HepG2 (cell line): ENCODE results near the gene FGFR3. TPM values are rescaled to one million over a fixed set of nuclear protein-coding genes. Genes with fewer than 3 reads are reported as not detected.
A peak's percentile ranks its signal among the peaks of the same experiment; 100 is the strongest.

Experiments
- ADNP ChIP-seq: sonication (generic); formaldehyde crosslinking; IDR thresholded peaks from 2 replicates; pipeline ENCODE4 v1.4.0; 2020; ENCODE audit warnings: missing genetic modification reagents
- CCDC6 ChIP-seq: sonication (generic); formaldehyde crosslinking; IDR thresholded peaks from 2 replicates; pipeline ENCODE4 v1.8.1; 2022; ENCODE audit warnings: mild to moderate bottlenecking, missing genetic modification reagents, moderate library complexity
- EZH2 ChIP-seq: conservative IDR thresholded peaks from 2 replicates; pipeline ENCODE4 v1.6.1; 2012; ENCODE audit warnings: mild to moderate bottlenecking, low read depth, low read length, moderate library complexity
- ISL2 ChIP-seq: sonication (generic); formaldehyde crosslinking; IDR thresholded peaks from 2 replicates; pipeline ENCODE4 v1.5.0; 2020; ENCODE audit warnings: missing genetic modification reagents
- KAT2B ChIP-seq: fragments of 150-350 bp; IDR thresholded peaks from 2 replicates; pipeline ENCODE4 v1.6.1; 2014; ENCODE audit warnings: low read depth, low read length, borderline replicate concordance
- PCBP2 ChIP-seq: fragments of 200-400 bp; formaldehyde crosslinking; optimal IDR thresholded peaks from 2 replicates; pipeline ENCODE3; 2018; ENCODE audit warnings: low read length, low read depth; ENCODE audit not compliant: poor library complexity, severe bottlenecking
- SAP130 ChIP-seq: IDR thresholded peaks from 2 replicates; pipeline ENCODE4 v1.6.1; 2016; ENCODE audit warnings: low read depth
- SIN3B ChIP-seq: fragments of 150-350 bp; IDR thresholded peaks from 2 replicates; pipeline ENCODE4 v1.6.1; 2014; ENCODE audit warnings: low read length
- ZIK1 ChIP-seq: sonication (generic); formaldehyde crosslinking; IDR thresholded peaks from 2 replicates; pipeline ENCODE4 v1.5.0; 2020; ENCODE audit warnings: mild to moderate bottlenecking, low read depth, missing genetic modification reagents, borderline replicate concordance
- ZKSCAN1 ChIP-seq: fragments of 150-350 bp; IDR thresholded peaks from 2 replicates; pipeline ENCODE4 v1.6.1; 2014; ENCODE audit warnings: low read length
- ZMYM3 ChIP-seq: sonication (generic); formaldehyde crosslinking; IDR thresholded peaks from 2 replicates; pipeline ENCODE4 v1.5.1; 2020; ENCODE audit warnings: mild to moderate bottlenecking, missing genetic modification reagents
- ZNF101 ChIP-seq: sonication (generic); formaldehyde crosslinking; IDR thresholded peaks from 2 replicates; pipeline ENCODE4 v1.4.0; 2020; ENCODE audit warnings: mild to moderate bottlenecking, low read depth, missing genetic modification reagents, borderline replicate concordance
- ZNF432 ChIP-seq: sonication (generic); formaldehyde crosslinking; IDR thresholded peaks from 2 replicates; pipeline ENCODE4 v1.5.0; 2020; ENCODE audit warnings: missing genetic modification reagents, mild to moderate bottlenecking, borderline replicate concordance
- ZNF451 ChIP-seq: sonication (generic); formaldehyde crosslinking; IDR thresholded peaks from 2 replicates; pipeline ENCODE4 v1.5.0; 2020; ENCODE audit warnings: mild to moderate bottlenecking, missing genetic modification reagents
- ZNF543 ChIP-seq: sonication (generic); formaldehyde crosslinking; IDR thresholded peaks from 2 replicates; pipeline ENCODE4 v1.4.0; 2020; ENCODE audit warnings: mild to moderate bottlenecking, missing genetic modification reagents
- ZNF605 ChIP-seq: sonication (generic); formaldehyde crosslinking; IDR thresholded peaks from 2 replicates; pipeline ENCODE4 v1.8.0; 2022; ENCODE audit warnings: mild to moderate bottlenecking, missing genetic modification reagents
- ZNF737 ChIP-seq: sonication (generic); formaldehyde crosslinking; IDR thresholded peaks from 2 replicates; pipeline ENCODE4 v1.5.0; 2020; ENCODE audit warnings: missing genetic modification reagents, mild to moderate bottlenecking, borderline replicate concordance
- ZNF75D ChIP-seq: sonication (generic); formaldehyde crosslinking; IDR thresholded peaks from 2 replicates; pipeline ENCODE4 v1.8.1; 2023; ENCODE audit warnings: missing genetic modification reagents, mild to moderate bottlenecking, borderline replicate concordance
- ZSCAN20 ChIP-seq: sonication (generic); formaldehyde crosslinking; IDR thresholded peaks from 2 replicates; pipeline ENCODE4 v1.4.0; 2020; ENCODE audit warnings: missing genetic modification reagents, mild to moderate bottlenecking, borderline replicate concordance
- polyA plus RNA-seq, 8 experiments: library from polyadenylated mRNA; depleted of rRNA in 3 of 8; stranded (reverse) in 7 of 8; unstranded in 1 of 8; fragments of >200 nt; fragmentation: Illumina TruSeq in 4 of 8; extraction: Trizol in 4 of 8; gene quantifications; 2 replicates each; pipeline versions ENCODE4 v1.2.1 to v1.2.3, GENCODE V29; 2011 to 2016; ENCODE audit warnings: low read depth in 4 of 8, missing spikeins in 1 of 8, mixed read lengths in 1 of 8; ENCODE audit not compliant: insufficient read depth in 1 of 8
- total RNA-seq, 5 experiments: library from RNA; depleted of rRNA; stranded (reverse); fragments of >200 nt; fragmentation: Illumina TruSeq; extraction: Trizol; gene quantifications; 2 replicates each; pipeline ENCODE4 v1.2.3, GENCODE V29; 2016; ENCODE audit warnings: low read depth in 1 of 5
- TF ChIP-seq, protein P1 (sequence below): IDR thresholded peaks from 2 replicates; pipeline ENCODE4 v1.6.1; 2016; ENCODE audit warnings: low read depth
- TF ChIP-seq, protein P2 (sequence below): sonication (generic); formaldehyde crosslinking; IDR thresholded peaks from 2 replicates; pipeline ENCODE4 v1.8.1; 2023; ENCODE audit warnings: mild to moderate bottlenecking, missing genetic modification reagents, borderline replicate concordance
- TF ChIP-seq, protein P3 (sequence below): sonication (generic); formaldehyde crosslinking; IDR thresholded peaks from 2 replicates; pipeline ENCODE4 v1.8.0; 2022; ENCODE audit warnings: missing genetic modification reagents, low read depth, mild to moderate bottlenecking, borderline replicate concordance
- TF ChIP-seq, protein P4 (sequence below): sonication (generic); formaldehyde crosslinking; conservative IDR thresholded peaks from 2 replicates; pipeline ENCODE4 v1.4.0; 2020; ENCODE audit warnings: missing genetic modification reagents
- TF ChIP-seq, protein P5 (sequence below): sonication (generic); formaldehyde crosslinking; IDR thresholded peaks from 2 replicates; pipeline ENCODE4 v1.5.1; 2020; ENCODE audit warnings: missing genetic modification reagents, mild to moderate bottlenecking, borderline replicate concordance

Gene FGFR3
- total and polyA plus RNA-seq, 2 of the 13 experiments (the other 11 are each of a cell fraction or from before 2014, with no cell fraction given), result 103 to 109 TPM

DNA sequence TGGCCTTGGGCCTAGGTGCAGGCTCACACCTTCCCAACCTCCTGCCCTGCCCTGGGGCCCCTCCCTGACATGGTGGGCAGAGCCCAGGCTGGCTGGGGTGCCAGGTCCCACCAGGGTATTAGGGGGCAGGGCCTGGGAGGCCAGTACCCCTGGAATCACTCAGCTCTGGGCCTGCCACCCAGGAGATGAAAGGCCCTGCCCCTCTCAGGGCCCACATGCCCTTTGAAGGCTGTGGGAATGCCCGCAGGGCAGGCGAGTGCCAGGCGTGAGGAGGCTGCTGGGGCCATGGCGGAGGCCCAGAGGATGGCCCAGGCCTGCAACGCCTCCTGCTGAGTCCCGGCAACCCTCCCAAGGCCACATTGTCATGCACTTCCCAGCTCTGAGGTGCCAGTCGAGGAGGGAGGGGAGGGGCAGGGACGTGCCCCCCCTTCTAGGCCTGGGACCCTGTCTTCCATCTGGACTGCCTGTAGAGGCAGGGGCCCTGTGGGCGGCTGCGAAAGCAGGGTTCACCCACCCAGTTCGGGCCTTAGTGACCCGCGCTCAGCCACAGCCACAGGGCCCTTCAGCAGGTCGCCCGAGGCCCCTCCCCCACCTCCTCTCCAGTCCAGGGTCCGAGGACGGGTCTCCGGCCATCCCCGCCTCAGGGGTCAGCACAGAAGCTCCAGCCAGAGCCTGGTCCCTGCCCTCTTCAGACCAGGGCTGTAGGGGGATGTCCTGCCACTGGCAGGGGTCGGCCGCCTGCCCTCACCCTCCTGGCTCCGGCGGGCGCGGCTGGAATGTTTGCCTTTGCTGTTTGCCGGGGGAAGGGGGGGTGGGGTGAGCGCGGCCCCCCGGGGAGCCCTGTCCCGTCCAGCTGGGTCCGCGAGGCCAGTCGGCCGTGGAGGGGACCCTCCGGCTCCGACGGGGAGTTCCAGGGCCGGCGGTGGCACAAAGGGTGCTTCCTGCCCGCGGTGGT lies 26.7 kb upstream of the FGFR3 start (continued):
- TF ChIP-seq ZSCAN20 (CRISPR knock-in tag) (0 out of 2 replicates have a peak, but pooled peaks have one; percentile 65), ZKSCAN1 (no peak), ADNP (0 out of 2 replicates have a peak, but pooled peaks have one; percentile 65), ZIK1 (CRISPR knock-in tag) (no peak), CCDC6 (peak; percentile 56; the same call in 1 of the 2 replicates), ZNF432 (no peak), ZMYM3 (CRISPR knock-in tag) (no peak; the same call in 1 of the 2 replicates), ZNF737 (no peak), KAT2B (no peak), ZNF75D (CRISPR knock-in tag) (no peak), ISL2 (peak; percentile 61), PCBP2 (peak; percentile 21), EZH2 (no peak), ZNF451 (CRISPR knock-in tag) (no peak), ZNF543 (CRISPR knock-in tag) (peak; percentile 10; the same call in 1 of the 2 replicates), SAP130 (CRISPR knock-in tag) (peak; percentile 47), ZNF605 (CRISPR knock-in tag) (peak; percentile 37), ZNF101 (no peak), SIN3B (no peak)
- TF ChIP-seq, protein P1, sequence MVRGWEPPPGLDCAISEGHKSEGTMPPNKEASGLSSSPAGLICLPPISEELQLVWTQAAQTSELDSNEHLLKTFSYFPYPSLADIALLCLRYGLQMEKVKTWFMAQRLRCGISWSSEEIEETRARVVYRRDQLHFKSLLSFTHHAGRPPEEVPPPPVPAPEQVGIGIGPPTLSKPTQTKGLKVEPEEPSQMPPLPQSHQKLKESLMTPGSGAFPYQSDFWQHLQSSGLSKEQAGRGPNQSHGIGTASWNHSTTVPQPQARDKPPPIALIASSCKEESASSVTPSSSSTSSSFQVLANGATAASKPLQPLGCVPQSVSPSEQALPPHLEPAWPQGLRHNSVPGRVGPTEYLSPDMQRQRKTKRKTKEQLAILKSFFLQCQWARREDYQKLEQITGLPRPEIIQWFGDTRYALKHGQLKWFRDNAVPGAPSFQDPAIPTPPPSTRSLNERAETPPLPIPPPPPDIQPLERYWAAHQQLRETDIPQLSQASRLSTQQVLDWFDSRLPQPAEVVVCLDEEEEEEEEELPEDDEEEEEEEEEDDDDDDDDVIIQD, result no peak
- TF ChIP-seq, protein P2, sequence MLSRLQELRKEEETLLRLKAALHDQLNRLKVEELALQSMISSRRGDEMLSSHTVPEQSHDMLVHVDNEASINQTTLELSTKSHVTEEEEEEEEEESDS (CRISPR knock-in tag), result no peak
- TF ChIP-seq, protein P3, sequence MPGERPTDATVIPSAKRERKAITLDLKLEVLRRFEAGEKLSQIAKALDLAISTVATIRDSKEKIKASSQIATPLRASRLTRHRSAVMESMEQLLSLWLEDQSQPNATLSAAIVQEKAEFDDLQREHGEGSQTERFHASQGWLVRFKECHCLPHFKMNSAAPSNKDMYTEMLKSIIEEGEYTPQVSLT, result no peak
- TF ChIP-seq, protein P4, sequence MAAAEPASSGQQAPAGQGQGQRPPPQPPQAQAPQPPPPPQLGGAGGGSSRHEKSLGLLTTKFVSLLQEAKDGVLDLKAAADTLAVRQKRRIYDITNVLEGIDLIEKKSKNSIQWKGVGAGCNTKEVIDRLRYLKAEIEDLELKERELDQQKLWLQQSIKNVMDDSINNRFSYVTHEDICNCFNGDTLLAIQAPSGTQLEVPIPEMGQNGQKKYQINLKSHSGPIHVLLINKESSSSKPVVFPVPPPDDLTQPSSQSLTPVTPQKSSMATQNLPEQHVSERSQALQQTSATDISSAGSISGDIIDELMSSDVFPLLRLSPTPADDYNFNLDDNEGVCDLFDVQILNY (CRISPR knock-in tag), result no peak
- TF ChIP-seq, protein P5, sequence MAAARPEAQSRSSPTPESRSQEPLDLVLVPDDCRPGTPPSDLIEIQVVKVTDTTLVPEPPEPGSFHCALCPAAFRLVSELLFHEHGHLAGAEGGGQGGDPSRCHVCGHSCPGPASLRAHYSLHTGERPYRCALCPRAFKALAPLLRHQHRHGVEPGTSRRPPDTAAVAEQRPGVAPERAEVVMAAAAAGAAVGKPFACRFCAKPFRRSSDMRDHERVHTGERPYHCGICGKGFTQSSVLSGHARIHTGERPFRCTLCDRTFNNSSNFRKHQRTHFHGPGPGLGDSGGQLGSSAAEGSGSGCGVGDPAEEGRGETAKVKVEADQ (CRISPR knock-in tag), result no peak
